Skin of body (tissue), 2 donors: ENCODE results near the gene MRFAP1L1. TPM values are rescaled to one million over a fixed set of nuclear protein-coding genes. Genes with fewer than 3 reads are reported as not detected.
"Not testable (repeated sequence)": the region's sequence is repeated elsewhere in the genome, so short reads cannot be mapped to it uniquely, and the experiment has no call there.

Experiments used
- DNase-seq: peaks from one replicate; lab custom pipeline; 2025; lab: John Stamatoyannopoulos, UW
- total RNA-seq: library from RNA; depleted of rRNA; stranded (reverse); fragments of >200 nt; gene quantifications from one replicate; pipeline ENCODE4 v1.2.3, GENCODE V29; 2014

Gene MRFAP1L1
- 53.5 TPM for total RNA-seq

DNA sequence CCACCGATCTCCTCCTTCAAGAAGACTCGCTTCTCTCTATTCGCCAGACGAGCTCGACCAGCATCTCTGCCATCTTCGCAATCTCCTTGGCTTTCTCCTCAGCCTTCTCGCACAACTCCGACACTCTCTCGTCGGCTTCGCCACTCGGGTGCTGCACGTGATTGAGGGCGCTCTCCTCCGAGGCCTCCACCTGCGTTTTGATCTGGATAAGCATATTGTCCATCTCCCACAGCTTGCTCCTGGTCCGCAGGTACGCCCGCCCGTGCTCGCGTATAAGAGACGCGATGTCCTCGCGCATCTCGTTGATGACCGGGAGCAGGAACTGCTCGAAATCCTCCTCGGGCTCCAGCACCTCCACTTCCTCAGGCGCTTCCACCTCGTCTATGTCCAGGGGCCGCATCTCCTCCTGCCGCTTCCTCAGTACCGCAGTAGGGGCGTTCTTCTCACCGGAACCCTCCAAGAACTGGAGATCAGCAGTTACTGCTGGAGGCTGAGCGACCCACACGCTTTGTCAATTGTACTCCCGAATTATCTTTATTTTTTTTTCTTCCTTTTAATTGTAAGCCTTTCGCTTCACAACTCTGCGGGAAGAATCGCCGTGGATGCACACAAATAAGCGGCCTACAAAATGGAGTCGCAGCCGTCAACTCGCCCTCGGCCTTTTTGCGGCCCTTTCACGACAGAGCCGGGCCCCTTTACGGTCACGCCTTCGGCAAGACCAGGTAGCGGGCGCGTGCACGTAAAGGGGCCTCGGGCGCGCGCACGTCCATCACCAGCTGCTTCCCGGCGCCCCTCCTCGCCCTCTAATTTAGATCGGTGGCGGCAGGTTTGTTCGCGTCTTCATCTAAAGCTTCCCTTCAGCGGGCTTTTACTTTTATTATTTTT lies at the start of gene MRFAP1L1:
TSS of gene MRFAP1L1 (minus strand) at position 636 of the 885 bp plus-strand sequence. CDS start at position 400, 236 bp downstream.
- peak; percentile 88 for DNase-seq

DNA sequence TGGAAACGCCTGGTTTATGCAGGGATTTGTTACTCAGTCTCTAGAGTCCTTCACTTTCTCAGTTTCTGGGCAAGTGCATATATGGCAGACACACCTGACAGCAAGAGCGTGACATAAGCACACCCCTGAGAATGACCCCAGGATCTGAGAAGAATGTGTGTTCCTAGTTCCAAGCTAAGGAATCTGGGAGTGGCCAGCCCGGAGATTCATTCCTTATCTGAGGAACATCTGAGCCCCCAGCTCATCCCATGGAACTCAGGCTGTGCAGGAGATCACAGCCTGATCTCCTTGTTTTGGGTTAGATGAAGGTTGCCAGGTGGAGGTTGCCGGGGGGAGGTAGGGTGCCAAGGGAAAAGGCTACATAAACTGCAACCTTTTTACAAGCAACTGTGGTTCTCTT lies 49.1 kb upstream of the MRFAP1L1 start:
- no peak for DNase-seq

DNA sequence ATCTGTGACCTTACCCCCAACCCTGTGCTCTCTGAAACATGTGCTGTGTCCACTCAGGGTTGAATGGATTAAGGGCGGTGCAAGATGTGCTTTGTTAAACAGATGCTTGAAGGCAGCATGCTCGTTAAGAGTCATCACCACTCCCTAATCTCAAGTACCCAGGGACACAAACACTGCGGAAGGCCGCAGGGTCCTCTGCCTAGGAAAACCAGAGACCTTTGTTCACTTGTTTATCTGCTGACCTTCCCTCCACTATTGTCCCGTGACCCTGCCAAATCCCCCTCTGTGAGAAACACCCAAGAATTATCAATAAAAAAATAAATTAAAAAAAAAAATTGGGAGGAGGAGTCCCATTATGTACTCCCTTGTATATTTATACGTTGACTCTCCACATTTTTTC lies 46.7 kb upstream of the MRFAP1L1 start:
- DNase-seq = not testable (repeated sequence)

DNA sequence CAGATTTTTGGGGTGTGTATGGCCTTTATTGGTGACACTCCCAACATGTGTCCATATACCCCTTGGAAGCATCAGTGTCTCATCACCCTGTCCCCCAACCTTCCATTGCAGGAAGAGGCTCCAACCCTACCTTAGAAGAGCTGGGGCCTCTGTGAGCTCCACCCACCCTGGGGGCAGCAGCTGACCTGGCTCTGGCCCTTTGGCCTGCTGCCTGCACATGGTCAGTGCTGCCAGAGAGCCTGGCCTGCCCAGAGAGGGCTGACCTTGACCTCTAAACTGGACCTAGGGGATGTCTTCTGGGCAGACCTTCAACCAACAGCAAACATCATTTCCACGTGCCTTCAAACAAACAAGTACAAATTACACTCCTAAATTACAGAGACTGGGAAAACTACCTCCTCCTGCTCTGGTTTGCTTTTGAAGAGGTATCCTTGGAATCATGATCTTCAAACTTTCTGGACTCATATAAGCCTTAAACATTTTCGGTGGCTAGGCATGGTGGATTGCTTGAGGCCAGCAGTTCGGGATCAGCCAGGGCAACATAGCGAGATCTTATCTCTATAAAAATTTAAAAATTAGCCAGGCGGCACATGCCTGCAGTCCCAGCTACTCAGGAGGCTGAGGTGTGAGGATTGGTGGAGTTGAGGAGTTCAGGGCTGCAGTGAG lies 45.6 kb upstream of the MRFAP1L1 start:
- DNase-seq = no peak

DNA sequence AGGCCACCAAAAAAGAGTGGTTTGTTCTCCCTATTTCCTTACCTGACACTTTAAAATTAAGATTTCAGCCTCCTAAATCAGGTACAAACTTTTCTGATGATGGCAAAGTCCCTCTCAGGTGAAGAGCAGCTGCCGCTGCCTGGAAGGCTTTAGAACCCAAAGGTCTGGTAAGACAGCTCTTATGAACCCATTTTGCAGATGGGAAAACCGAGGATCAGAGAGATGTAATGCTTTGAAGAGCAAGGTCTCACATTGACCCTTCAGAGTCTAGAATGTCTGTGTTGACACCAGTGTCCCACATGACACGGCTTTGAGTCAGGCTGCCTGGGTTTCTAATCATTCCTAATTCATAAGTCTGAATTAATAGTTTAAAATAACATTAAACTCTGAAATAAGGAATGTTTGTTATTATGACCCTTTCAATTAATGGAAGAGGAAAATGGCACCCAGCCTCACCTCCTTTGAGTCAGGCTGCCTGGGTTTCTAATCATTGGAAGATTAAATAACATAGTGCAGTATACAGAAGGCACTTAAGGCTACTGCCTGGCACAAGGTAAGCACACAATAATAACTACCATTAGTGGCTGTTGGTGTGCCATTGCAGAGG lies 44.9 kb upstream of the MRFAP1L1 start:
- no peak for DNase-seq

DNA sequence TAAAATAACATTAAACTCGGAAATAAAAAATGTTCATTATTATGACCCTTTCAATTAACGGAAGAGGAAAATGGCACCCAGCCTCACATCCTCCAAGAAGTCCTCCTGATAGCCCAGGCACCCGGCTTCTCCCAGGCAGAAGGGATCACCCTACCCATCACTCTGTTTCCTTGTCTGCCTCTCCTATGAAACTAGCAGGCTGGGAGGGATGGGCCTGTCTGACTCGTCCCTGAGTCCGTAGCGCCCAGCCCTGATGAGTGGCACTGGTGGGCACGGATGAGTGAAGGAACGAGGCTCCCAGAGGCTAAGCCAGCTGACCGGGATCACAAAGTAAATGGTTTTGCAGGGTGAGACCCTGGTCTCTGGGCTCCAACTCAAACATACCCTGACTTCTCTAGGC lies 44.2 kb upstream of the MRFAP1L1 start:
- no peak for DNase-seq

- no peak for DNase-seq
Observed at GRCh38 chr4:6753103-6753560, 43.5 kb upstream of the MRFAP1L1 start.

GRCh38 chr4:6752486-6752829 lies 42.8 kb upstream of the MRFAP1L1 start:
- no peak for DNase-seq

DNA sequence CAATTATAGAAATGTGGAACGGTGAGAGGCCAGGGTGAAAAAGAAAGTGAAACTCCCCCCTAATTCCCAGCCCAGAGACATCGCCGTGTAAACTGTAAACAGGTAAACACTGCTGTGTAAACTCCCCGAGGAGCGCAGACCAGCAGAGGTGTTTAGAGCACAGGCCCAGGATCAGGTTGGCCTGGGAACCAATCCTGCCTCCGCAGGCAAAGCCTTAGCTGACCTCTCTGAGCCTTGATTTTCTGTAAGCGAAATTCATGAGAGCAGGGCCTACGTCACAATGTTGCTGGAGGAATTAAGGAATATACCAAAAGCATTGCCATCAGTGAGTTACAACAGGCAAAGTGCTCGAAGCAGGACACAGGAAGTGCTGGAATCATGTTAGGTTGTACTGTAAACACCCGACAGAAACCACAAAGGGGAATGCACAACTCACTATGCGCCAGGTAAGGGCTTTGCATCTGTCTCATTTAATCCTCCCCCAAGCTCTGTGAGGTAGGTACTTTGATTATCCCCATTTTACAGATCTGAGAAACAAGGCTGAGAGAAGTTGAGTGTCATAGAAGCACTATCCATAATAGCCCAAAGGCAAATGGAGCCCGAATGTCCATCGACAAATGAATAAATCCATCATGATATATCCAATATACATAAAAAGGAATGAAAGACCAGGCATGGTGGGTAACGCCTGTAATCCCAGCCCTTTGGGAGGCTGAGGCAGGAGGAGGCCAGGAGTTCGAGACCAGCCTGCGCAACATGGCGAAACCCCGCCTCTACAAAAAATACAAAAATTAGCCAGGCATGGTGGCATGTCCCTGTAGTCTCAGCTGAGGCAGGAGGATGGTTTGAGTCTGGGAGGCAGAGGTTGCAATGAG lies 42.2 kb upstream of the MRFAP1L1 start:
- DNase-seq = no peak

GRCh38 chr4:6750286-6751221 lies 40.9 kb upstream of the MRFAP1L1 start:
- no peak for DNase-seq

DNA sequence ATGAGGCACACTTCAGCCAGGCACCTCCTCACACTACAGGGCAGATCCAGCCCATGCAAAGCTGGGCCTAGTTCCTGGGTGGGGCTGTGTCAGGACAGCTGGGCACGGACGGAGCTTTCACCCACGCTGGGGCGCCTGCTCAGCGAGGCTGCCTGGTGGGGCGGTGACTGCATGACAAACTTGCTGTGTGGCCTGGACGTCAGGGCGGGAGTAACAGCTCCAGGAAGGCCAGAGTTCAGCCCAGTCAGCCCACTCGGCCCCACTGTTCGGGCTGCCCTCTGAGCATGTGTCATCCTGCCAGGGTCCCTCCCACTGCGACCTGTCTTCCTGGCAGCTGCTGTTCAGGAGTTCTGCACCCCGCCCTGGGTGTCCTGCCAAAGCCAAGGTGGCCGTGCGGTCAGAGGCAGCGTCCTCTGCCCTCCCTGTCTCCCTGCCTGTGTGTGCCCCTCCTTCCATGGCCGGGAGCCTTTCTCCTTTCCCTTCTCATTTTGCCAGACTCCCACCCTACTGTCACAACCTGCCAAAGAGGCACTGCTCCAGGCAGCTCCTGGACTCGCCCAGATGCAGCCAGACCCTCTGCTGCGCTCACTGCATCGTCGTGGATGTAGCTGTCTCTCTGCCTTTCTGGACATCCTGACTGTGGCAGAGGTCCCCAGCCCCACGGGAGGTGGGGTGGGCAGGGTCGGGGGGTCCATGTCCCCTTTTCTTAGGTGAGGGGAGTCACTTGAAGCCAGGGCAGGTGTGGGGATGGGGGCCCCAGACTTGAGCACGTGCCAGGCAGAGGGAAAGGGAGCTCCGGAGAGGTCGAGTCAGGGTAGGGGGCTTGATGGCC lies 39.9 kb upstream of the MRFAP1L1 start:
- DNase-seq = no peak

DNA sequence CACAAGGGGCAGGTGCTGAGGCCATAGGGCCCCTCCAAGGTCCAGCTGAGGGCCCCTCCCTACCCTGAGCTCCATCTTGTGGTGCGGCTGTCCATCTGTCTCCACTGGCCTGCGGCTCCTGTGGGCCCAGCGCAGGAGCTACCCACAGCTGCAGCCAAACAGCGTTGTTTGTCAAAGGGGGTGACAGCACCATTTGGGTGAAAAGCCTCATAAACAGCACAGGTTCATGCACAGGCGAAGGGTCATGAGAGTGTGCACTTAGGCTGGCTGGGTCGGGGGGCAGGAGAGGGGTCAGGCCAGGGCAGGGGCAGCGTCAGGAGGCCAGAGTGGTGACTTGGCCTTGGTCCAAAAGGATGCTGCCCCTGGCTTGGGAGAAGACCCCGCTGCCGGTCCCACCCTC lies 38.6 kb upstream of the MRFAP1L1 start:
- DNase-seq = no peak

- DNase-seq = no peak
Observed at GRCh38 chr4:6747294-6748051, 37.8 kb upstream of the MRFAP1L1 start.

DNA sequence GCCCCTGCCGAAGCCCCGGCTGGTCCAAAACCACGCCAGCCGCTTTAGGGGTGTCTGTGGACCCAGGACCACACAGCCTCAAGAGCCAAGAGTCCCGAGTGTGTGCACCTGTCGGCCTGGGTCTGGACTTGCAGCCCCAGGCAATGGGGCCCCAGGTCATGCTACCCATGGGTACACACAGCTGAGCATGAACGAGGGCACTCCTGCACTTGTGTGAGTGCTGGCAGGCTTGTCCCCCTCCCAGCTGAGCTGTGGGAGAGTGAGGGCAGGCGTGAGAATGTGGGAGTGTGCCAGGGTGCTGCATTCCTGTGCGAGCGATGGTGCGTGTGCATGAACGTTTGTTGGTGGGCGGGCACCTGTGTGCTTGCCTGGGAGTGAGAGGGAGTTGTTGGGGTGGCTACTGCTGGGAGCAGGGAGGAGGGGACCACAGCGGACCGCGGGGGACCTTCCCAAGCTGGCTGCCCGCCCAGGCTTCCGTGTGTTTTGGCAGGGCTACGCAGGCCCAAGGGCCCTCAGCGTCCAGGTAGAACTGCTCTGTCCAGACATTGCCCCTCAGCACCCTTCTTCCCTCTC lies 37.1 kb upstream of the MRFAP1L1 start:
- DNase-seq = no peak

GRCh38 chr4:6742989-6743388 lies 33.3 kb upstream of the MRFAP1L1 start:
- no peak for DNase-seq

- no peak for DNase-seq
Observed at GRCh38 chr4:6742507-6742906, 32.8 kb upstream of the MRFAP1L1 start.

DNA sequence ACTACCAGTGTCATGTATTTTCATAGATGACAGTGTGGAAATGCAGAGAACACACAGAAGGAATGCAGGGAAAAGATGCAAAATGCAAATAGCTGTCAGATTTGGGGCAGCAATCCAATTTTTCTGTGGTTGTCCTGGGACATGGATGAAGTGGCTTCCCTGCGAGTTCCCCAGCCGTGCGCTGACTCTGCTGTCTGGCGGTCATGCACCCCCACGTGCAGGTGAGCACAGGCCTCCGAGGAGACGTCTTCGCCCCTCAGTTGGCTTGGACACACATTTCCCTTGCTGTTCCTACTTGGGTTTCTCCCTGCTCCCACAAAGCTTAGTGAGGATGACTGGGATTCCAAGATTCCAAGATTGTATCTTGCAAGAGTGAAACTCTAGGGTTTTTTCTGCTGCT lies 30.7 kb upstream of the MRFAP1L1 start:
- no peak for DNase-seq

DNA sequence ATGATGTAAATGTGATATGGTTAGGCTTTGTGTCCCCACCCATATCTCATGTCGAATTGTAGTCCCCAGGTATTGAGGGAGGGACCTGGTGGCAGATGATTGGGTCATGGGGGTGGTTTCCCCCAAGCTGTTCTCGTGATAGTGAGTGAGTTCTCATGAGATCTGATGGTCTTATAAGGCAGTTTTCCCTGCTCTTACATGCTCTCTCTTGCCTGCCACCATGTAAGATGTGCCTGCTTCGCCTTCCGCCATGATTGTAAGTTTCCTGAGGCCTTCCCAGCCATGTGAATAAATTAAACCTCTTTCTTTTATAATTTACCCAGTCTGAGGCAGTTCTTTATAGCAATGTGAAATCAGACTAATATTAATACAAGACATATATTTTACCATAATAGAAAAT lies 30.3 kb upstream of the MRFAP1L1 start:
- DNase-seq = no peak
